GM18858 (cell line): ENCODE data around the gene GSG1L.

ENCODE experiments used
- ATAC-seq: cut with Tn5 transposase; IDR thresholded peaks from one replicate; pipeline ENCODE4 v1.9.1; 2021; ENCODE audit not compliant: unreplicated experiment

Gene GSG1L

DNA sequence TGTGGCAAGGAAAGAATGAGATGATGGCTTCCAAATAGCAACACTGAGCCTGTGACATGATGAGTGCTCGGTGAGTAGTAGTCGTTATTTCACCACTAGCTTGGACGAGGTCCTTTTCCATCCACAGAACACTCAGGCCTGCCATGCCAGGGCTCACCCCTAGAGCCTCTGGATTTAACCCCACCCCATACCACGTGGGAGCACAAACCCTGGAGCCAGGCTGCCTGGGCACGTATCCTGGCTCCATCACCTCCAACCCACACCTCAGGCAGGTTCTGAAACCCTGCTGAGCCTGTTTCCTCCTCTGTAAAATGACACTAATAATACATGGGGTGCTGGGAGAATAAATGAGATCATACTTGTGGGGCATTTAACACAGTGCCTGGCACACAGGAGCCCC is 321.2 kb downstream of the GSG1L start:
- no peak for ATAC-seq

DNA sequence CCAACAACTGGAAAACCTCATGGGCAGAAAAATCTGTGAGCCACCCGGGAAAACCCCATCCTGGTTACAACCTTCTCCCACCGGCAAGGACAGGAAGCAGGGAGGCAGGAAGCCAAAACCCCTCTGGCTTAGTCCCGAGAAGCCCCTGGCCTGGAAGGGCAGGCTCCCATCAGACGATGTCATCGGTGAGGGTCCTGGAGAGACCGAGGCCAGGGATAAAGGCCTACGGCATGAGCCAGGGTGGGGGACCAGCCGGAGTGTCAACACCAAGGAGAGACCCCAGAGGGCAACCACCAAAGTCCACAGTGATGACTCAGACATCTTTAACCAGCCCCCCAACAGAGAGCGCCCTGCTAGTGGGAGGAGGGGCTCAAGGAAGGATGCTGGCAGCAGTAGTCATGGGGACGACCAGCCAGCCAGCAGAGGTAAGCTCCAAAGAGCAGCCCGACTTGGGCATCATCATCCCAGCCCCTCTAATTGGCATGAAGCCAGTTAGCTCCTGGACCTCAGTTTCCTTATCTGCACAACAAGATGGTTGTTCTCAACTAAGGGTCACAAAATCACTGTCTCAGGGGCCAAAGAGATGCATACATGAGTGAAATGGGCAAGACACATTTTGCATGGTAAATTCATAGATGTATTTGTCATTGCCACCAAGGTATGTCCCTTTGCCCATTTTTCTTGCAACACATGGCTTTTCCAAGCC is 322.9 kb downstream of the GSG1L start:
- ATAC-seq, result no peak

DNA sequence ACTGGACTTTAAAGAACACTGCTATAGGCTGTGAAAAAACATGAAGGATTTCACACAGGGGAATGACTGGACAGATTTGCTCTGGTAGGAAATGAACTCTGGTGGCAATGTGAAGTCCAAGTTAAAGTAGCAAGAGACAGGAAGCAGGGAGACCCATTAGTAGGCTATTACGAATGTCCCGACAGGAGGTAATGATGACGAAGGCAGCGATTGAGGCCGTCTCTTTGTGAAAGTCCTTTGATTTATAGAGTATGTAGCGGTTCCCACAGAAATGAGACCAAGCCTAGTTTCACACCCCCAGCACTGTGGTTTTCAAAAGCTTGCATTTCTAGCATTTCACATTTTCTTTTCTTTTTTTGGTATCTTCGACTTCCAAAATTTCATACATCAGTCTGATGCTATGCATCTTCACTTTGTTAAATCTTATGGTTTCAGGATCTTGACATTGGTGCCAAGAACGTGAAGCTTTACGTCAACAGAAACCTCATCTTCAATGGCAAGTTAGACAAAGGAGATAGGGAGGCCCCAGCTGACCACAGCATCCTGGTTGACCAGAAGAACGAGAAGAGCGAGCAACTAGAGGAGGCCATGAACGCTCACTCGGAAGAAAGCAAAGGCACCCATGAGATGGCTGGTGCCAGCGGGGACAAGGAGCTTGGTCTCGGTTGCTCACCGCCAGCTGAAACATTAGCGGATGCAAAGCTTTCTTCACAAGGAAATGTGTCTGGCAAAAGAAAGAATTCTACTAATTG is 323.7 kb downstream of the GSG1L start:
- ATAC-seq, result no peak

DNA sequence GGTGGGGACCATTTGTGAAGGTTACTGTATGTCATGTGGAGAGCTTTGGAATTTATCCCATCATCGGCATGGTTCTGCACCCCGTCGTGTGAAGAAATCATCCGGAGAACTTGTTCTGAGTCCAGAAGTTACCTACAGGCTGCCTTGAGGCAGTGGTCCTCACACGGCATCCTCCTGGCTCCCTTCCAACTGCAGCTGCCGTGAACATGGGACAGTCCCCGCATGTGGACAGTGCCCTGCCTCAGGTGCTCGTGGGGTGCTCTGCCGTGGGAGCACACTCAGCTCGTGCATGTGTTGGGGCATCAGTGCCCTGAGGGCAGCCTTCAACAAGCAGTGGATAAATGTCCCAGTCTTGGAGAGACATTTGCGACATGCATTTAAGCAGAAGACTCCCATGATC is 324.9 kb downstream of the GSG1L start:
- no peak for ATAC-seq
